HUES48 (cell line): ENCODE data around the gene PHLPP1.
A peak's percentile ranks its signal among the peaks of the same experiment; 100 is the strongest.

Source experiments
- H3K27ac ChIP-seq: one replicate; pipeline ENCODE4 v1.7.0; 2013; ENCODE audit warnings: low read depth, low read length, inconsistent platforms
- H3K27me3 ChIP-seq: 2 replicates; pipeline ENCODE4 v1.6.1; 2013; ENCODE audit warnings: mild to moderate bottlenecking, low read length; ENCODE audit not compliant: control insufficient read depth, insufficient read depth
- H3K36me3 ChIP-seq: 2 replicates; pipeline ENCODE4 v1.6.1; 2013; ENCODE audit warnings: low read length; ENCODE audit not compliant: control insufficient read depth, insufficient read depth
- H3K4me1 ChIP-seq: 2 replicates; pipeline ENCODE4 v1.6.1; 2013; ENCODE audit warnings: mild to moderate bottlenecking, low read length; ENCODE audit not compliant: control insufficient read depth, insufficient read depth
- H3K4me3 ChIP-seq: 2 replicates; pipeline ENCODE4 v1.5.1; 2013; ENCODE audit warnings: mild to moderate bottlenecking, low read depth, low read length
- H3K9ac ChIP-seq: 2 replicates; pipeline ENCODE4 v1.6.1; 2013; ENCODE audit warnings: mild to moderate bottlenecking, low read depth, low read length, moderate library complexity
- H3K9me3 ChIP-seq: 2 replicates; pipeline ENCODE4 v1.6.1; 2013; ENCODE audit warnings: low read length; ENCODE audit not compliant: control insufficient read depth, insufficient read depth

The PHLPP1 gene

GRCh38 chr18:62833494-62833893, 118.2 kb downstream of the PHLPP1 start:
- Histone ChIP-seq H3K4me3 (no peak overlapping the region), H3K27ac (no peak overlapping the region), H3K27me3 (no peaks in the 10 kb centered on the region), H3K9me3 (no peaks in the 10 kb centered on the region), H3K4me1 (peaks cover 44% of the 10 kb centered on the region), H3K36me3 (peaks cover 9% of the 10 kb centered on the region), H3K9ac (no peak overlapping the region)

DNA sequence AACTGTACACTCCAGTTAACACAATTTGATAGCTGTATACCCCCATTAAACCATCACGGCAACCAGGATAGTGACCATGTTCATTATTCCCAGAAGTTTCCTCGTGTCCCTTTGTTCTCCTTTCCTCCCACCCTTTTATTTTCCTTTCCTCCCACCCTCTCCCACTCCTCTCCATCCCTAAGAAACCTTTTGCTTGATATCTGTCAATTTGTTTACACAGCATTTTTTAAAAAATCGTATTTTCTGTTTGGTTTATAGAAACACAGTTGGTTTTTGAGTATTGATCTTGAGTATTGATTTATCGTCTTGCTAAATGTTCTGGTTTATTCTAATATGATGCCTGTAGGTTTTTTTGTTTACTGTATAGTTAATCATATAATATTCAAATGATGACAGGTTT, 119.4 kb downstream of the PHLPP1 start:
- H3K4me3 ChIP-seq = no peak overlapping the region
- H3K4me1 ChIP-seq = peaks cover 54% of the 10 kb centered on the region
- peaks cover 9% of the 10 kb centered on the region for H3K36me3 ChIP-seq
- no peaks in the 10 kb centered on the region for H3K9me3 ChIP-seq
- peak overlapping the region; percentile 9 for H3K27ac ChIP-seq
- H3K9ac ChIP-seq = no peak overlapping the region
- H3K27me3 ChIP-seq = no peaks in the 10 kb centered on the region

DNA sequence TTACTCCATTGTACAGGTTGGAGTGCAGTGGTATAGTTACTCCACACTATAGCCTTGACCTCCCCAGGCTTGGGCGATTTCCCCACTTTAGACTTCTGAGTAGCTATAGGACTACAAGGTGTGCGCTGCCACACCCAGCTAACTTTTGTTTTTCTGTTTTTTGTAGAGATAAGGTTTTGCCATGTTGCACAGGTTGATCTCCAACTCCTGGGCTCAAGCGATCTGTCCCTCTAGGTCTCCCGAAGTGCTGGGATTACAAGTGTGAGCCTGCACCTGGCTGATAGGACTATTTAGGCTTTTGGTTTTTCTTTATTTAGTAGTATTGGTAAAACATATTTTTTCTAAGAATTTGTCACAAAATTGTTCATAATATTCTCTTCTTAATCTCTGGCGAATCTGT, 121.7 kb downstream of the PHLPP1 start:
- Histone ChIP-seq H3K9ac (no peak overlapping the region), H3K9me3 (no peaks in the 10 kb centered on the region), H3K4me3 (no peak overlapping the region), H3K27ac (peak overlapping the region; percentile 33), H3K27me3 (no peaks in the 10 kb centered on the region), H3K4me1 (peaks cover 62% of the 10 kb centered on the region), H3K36me3 (no peaks in the 10 kb centered on the region)

DNA sequence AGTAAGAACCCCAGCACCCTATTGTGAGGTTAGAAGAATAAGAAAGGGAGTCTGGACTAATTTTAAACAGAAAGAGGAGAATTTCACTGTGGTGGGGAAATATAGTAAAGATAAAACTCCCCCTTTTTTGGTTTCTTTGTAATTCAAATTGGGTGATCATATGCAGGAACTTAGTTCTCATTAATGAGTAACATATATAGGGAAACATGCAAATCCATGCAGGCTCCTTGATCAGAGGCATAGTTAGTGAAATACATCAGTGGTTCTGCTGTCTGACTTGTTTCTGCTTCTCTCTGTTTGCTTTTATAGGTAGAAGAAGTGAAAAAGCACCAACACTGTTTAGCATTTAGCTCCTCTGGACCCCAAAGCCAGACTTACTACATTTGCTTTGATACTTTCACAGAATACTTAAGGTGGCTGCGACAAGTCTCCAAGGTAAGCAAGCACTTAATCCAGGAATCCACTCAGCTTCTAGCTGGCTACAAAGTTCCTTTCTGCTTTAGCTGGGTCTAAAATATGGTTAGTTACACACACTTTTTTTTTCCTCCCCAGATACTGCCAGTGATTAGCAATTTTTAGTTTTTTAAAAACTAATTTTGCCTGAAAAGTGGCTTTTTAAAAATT, 123.2 kb downstream of the PHLPP1 start:
- Histone ChIP-seq H3K9ac (0 out of 2 replicates have a peak overlapping the region, but pooled peaks have one; percentile 23), H3K27ac (peak overlapping the region; percentile 88), H3K4me1 (peaks cover 51% of the 10 kb centered on the region), H3K27me3 (no peaks in the 10 kb centered on the region), H3K9me3 (no peaks in the 10 kb centered on the region), H3K36me3 (no peaks in the 10 kb centered on the region), H3K4me3 (peak overlapping the region; percentile 30; the same call in 1 of the 2 replicates)

DNA sequence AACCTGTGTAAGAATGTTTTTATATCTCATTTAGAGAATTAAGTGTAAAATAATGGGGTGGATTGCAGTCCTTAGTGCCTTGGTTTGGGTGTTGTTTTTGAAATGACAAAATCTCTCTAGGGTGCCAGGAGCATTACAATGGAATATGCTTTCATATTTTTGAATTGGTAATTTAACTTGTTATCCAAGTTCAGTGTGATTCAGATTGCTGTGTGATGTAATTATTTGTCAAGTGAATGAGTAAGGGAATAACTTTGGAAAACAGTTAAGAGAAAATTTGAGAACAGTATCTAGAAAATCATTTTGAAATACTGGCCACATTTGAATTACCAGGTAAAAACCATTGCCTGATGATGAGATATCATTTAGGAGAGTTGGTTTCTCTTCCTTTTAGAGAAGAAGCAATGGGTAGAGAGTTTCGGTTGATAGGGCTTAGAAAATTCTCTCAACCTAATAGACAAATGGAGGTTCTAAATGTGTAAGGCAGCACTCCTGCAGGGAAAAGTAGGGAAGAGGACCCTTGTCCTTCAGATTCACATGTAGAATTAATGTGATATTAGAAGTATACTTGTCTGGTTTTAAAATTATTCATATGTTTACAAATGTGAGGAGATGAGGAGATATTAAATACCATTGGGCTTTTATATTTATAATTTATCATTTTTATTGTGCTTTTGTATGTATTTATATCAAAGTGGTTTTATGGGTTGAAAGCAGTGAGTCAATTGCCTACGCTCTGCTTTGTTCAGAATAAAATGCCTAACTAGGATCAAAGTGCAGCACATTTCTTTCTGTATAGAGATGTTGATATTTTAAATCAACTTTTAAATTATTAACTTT, 124.8 kb downstream of the PHLPP1 start:
- Histone ChIP-seq H3K36me3 (no peaks in the 10 kb centered on the region), H3K9ac (no peak overlapping the region; the same call in 1 of the 2 replicates), H3K9me3 (no peaks in the 10 kb centered on the region), H3K4me3 (peak overlapping the region; percentile 40; the same call in 1 of the 2 replicates), H3K27me3 (no peaks in the 10 kb centered on the region), H3K4me1 (peaks cover 44% of the 10 kb centered on the region), H3K27ac (peak overlapping the region; percentile 88)

- no peaks in the 10 kb centered on the region for H3K36me3 ChIP-seq
- no peak overlapping the region for H3K4me3 ChIP-seq
- no peak overlapping the region for H3K27ac ChIP-seq
- H3K9me3 ChIP-seq = no peaks in the 10 kb centered on the region
- no peak overlapping the region for H3K9ac ChIP-seq
- no peaks in the 10 kb centered on the region for H3K27me3 ChIP-seq
- peaks cover 52% of the 10 kb centered on the region for H3K4me1 ChIP-seq
These were observed 126.1 kb downstream of the PHLPP1 start for GRCh38 chr18:62841405-62841804.

GRCh38 chr18:62842898-62843297, 127.6 kb downstream of the PHLPP1 start:
- Histone ChIP-seq H3K4me3 (no peak overlapping the region), H3K36me3 (no peaks in the 10 kb centered on the region), H3K27me3 (no peaks in the 10 kb centered on the region), H3K4me1 (peaks cover 51% of the 10 kb centered on the region), H3K27ac (no peak overlapping the region), H3K9ac (no peak overlapping the region), H3K9me3 (no peaks in the 10 kb centered on the region)

DNA sequence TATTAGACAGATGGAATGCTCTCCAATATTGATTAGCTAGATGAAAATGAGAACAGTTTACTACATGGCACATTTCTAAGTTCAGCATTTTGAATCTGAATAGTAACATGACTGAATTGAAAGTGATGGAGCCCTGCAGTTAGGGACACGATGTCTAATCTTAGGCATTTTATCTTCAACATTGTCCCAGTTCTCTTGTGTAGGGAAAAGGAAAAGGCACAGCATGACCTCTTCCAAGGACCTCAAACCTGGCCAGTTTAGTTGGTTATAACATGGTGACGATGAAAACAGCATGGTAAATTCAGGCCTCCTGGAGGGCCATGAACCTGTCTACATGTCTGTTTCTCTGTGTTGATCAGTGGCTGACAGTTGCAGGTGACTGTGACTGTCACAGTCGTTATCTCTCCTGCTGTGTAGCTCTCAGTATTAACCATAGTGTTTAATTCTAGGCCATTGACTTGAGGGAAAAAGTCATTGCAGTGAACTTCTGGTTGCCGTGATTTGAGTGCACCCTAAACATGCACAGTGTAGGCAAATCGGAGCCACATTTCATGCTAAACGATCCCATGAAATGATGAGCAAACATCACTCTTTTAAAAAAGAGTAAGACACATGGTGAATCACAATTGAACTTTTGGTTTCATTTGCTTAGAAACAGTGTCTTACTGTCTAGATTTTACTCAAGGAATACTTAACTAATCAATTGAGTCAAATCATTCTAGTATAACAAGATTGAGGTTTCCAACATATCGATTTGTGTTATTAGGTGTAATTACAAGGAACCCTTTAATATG, 129.7 kb downstream of the PHLPP1 start:
- H3K27ac ChIP-seq = no peak overlapping the region

GRCh38 chr18:62846313-62846712, 131.0 kb downstream of the PHLPP1 start:
- Histone ChIP-seq H3K27me3 (no peaks in the 10 kb centered on the region), H3K4me3 (no peak overlapping the region), H3K36me3 (no peaks in the 10 kb centered on the region), H3K4me1 (peaks cover 20% of the 10 kb centered on the region), H3K9ac (no peak overlapping the region), H3K9me3 (no peaks in the 10 kb centered on the region), H3K27ac (no peak overlapping the region)

More for the DNA sequence above, 129.7 kb downstream of the PHLPP1 start:
- Histone ChIP-seq H3K4me3 (no peak overlapping the region), H3K36me3 (no peaks in the 10 kb centered on the region), H3K27me3 (no peaks in the 10 kb centered on the region), H3K4me1 (peaks cover 32% of the 10 kb centered on the region), H3K9me3 (no peaks in the 10 kb centered on the region), H3K9ac (no peak overlapping the region)

- Histone ChIP-seq H3K36me3 (no peaks in the 10 kb centered on the region), H3K9ac (no peak overlapping the region), H3K27ac (peak overlapping the region; percentile 2), H3K27me3 (no peaks in the 10 kb centered on the region), H3K9me3 (no peaks in the 10 kb centered on the region), H3K4me1 (peaks cover 20% of the 10 kb centered on the region), H3K4me3 (no peak overlapping the region)
These were observed 131.7 kb downstream of the PHLPP1 start for GRCh38 chr18:62847081-62847480.
